WTC11 (cell line): ENCODE results near the gene EVI5L. TPM values are rescaled to one million over a fixed set of nuclear protein-coding genes. Genes with fewer than 3 reads are reported as not detected.

ENCODE experiments used
- ATAC-seq: fragments of 200-7000 bp; cut with Tn5 transposase; 2 replicates; pipeline ENCODE4 v1.10.0; 2021; ENCODE audit warnings: mild to moderate bottlenecking, moderate library complexity
- CTCF ChIA-PET: fragments of 300-600 bp; sonication (Branson Sonifier 250); formaldehyde crosslinking; loops from one replicate; lab custom pipeline; 2021; ENCODE audit warnings: antibody characterized with exemption; lab: Charles Lee
- POLR2A ChIA-PET: fragments of 350-600 bp; sonication (Branson Sonifier 250); formaldehyde crosslinking; loops from one replicate; lab custom pipeline; 2021; ENCODE audit warnings: antibody characterized with exemption; lab: Charles Lee
- DNase-seq: peaks from one replicate; pipeline ENCODE4 v3.0.0; 2021; ENCODE audit warnings: low spot score
- H3K27ac Mint-ChIP-seq: 2 replicates; pipeline ENCODE4 v1.8.0; 2021; ENCODE audit warnings: mixed read lengths
- H3K27me3 Mint-ChIP-seq: 2 replicates; pipeline ENCODE4 v1.8.0; 2021; ENCODE audit warnings: low read depth, mild to moderate bottlenecking, moderate library complexity, mixed read lengths
- H3K36me3 Mint-ChIP-seq: 2 replicates; pipeline ENCODE4 v1.8.0; 2021; ENCODE audit warnings: mixed read lengths
- H3K4me1 Mint-ChIP-seq: 2 replicates; pipeline ENCODE4 v1.8.0; 2022; ENCODE audit warnings: mixed read lengths
- H3K4me3 Mint-ChIP-seq: 2 replicates; pipeline ENCODE4 v1.8.0; 2021; ENCODE audit warnings: mild to moderate bottlenecking, moderate library complexity, mixed read lengths
- H3K9me3 Mint-ChIP-seq: 2 replicates; pipeline ENCODE4 v1.8.0; 2021; ENCODE audit warnings: mixed read lengths
- CREM ChIP-seq: sonication (generic); formaldehyde crosslinking; IDR thresholded peaks from 2 replicates; pipeline ENCODE4 v1.8.1; 2022; ENCODE audit warnings: mild to moderate bottlenecking, missing genetic modification reagents, moderate library complexity
- CTCF ChIP-seq: fragments of 200-600 bp; IDR thresholded peaks from 2 replicates; pipeline ENCODE4 v1.8.0; 2022; ENCODE audit warnings: antibody characterized with exemption
- ETV6 ChIP-seq: sonication (generic); formaldehyde crosslinking; IDR thresholded peaks from 2 replicates; pipeline ENCODE4 v1.8.1; 2022; ENCODE audit warnings: mild to moderate bottlenecking, missing genetic modification reagents
- GABPB1 ChIP-seq: sonication (generic); formaldehyde crosslinking; IDR thresholded peaks from 2 replicates; pipeline ENCODE4 v1.8.1; 2023; ENCODE audit warnings: mild to moderate bottlenecking, missing genetic modification reagents
- GRHL2 ChIP-seq: fragments of 250-450 bp; sonication (Bioruptor Pico); IDR thresholded peaks from 2 replicates; pipeline ENCODE4 v1.8.0; 2022; ENCODE audit warnings: mild to moderate bottlenecking, moderate library complexity; ENCODE audit not compliant: insufficient replicate concordance, severe bottlenecking
- GTF2I ChIP-seq: fragments of 250-450 bp; sonication (Bioruptor Pico); conservative IDR thresholded peaks from 2 replicates; pipeline ENCODE4 v1.4.0; 2021; ENCODE audit warnings: mild to moderate bottlenecking
- HMGA2 ChIP-seq: fragments of 250-450 bp; sonication (Bioruptor Pico); IDR thresholded peaks from 2 replicates; pipeline ENCODE4 v1.4.0; 2021; ENCODE audit warnings: mild to moderate bottlenecking, moderate library complexity
- MLX ChIP-seq: sonication (generic); formaldehyde crosslinking; IDR thresholded peaks from 2 replicates; pipeline ENCODE4 v1.8.1; 2023; ENCODE audit warnings: mild to moderate bottlenecking, missing genetic modification reagents, moderate library complexity
- MXD4 ChIP-seq: fragments of 250-450 bp; sonication (Bioruptor Pico); IDR thresholded peaks from 2 replicates; pipeline ENCODE4 v1.8.0; 2021; ENCODE audit warnings: mild to moderate bottlenecking, moderate library complexity, borderline replicate concordance
- OVOL2 ChIP-seq: fragments of 250-450 bp; sonication (Bioruptor Pico); IDR thresholded peaks from 2 replicates; pipeline ENCODE4 v1.9.0; 2021; ENCODE audit warnings: mild to moderate bottlenecking, borderline replicate concordance
- PRDM15 ChIP-seq: sonication (generic); formaldehyde crosslinking; IDR thresholded peaks from 2 replicates; pipeline ENCODE4 v1.8.0; 2022; ENCODE audit warnings: missing genetic modification reagents
- PREB ChIP-seq: sonication (generic); formaldehyde crosslinking; IDR thresholded peaks from 2 replicates; pipeline ENCODE4 v1.8.1; 2022; ENCODE audit warnings: mild to moderate bottlenecking, missing genetic modification reagents, moderate library complexity, borderline replicate concordance
- ZNF232 ChIP-seq: sonication (generic); formaldehyde crosslinking; IDR thresholded peaks from 2 replicates; pipeline ENCODE4 v1.8.0; 2022; ENCODE audit warnings: mild to moderate bottlenecking, missing genetic modification reagents
- ZNF425 ChIP-seq: fragments of 250-450 bp; sonication (Bioruptor Pico); conservative IDR thresholded peaks from 2 replicates; pipeline ENCODE4 v1.9.0; 2021; ENCODE audit warnings: mild to moderate bottlenecking
- ZNF532 ChIP-seq: fragments of 250-450 bp; sonication (Bioruptor Pico); IDR thresholded peaks from 2 replicates; pipeline ENCODE4 v1.9.0; 2021; ENCODE audit warnings: mild to moderate bottlenecking, borderline replicate concordance
- total RNA-seq: library from RNA; stranded (reverse); gene quantifications from 3 replicates; pipeline ENCODE4 v1.2.3, GENCODE V29; 2021
- TF ChIP-seq, protein P1 (sequence below): sonication (generic); formaldehyde crosslinking; IDR thresholded peaks from 2 replicates; pipeline ENCODE4 v1.8.0; 2022; ENCODE audit warnings: mild to moderate bottlenecking, missing genetic modification reagents
- TF ChIP-seq, protein P2 (sequence below): fragments of 250-450 bp; sonication (Bioruptor Pico); IDR thresholded peaks from 2 replicates; pipeline ENCODE4 v1.9.0; 2021; ENCODE audit warnings: moderate library complexity, mild to moderate bottlenecking, inconsistent platforms, borderline replicate concordance
- TF ChIP-seq, protein P3 (sequence below): sonication (generic); formaldehyde crosslinking; IDR thresholded peaks from 2 replicates; pipeline ENCODE4 v1.8.0; 2023; ENCODE audit warnings: mild to moderate bottlenecking, missing genetic modification reagents
- TF ChIP-seq, protein P4 (sequence below): fragments of 250-450 bp; sonication (Bioruptor Pico); IDR thresholded peaks from 2 replicates; pipeline ENCODE4 v1.9.0; 2021; ENCODE audit warnings: mild to moderate bottlenecking

The EVI5L gene
- total RNA-seq, 1 experiment from 2014 or later, result 10.5 TPM

DNA sequence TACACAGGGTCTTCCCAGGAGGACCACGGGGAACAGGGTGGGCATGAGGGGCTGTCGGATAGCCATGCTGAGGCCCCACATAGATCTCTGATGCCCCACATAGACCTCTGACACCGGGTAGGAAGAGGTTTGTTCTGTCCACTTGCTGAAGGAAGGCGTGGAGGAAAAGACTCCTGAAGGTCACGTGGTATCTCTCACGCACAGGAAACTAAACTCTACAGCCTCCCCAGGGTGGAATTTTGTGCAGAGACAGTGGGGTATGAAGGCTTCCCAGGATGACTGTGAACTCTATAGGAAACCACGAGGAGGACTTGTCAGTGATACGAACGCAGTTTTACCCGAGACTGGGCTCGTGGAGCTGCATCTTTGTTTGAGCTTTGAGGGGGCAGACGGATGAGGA lies 2.8 kb downstream of the EVI5L start:
- CTCF ChIA-PET, result interaction anchor here (1.2 kb wide), 2 partner anchors 46 to 265 kb away, joined by 4 read pairs; no protein-coding TSS in a partner anchor
- Mint-ChIP-seq H3K27me3 (peaks cover 36% of the 10 kb centered on the region), H3K36me3 (no peaks in the 10 kb centered on the region), H3K4me3 (no peak overlapping the region), H3K27ac (no peak overlapping the region), H3K9me3 (no peaks in the 10 kb centered on the region), H3K4me1 (peaks cover 14% of the 10 kb centered on the region)
- DNase-seq (no peak), ATAC-seq (no peak)
- POLR2A ChIA-PET, result interaction anchor here (1.2 kb wide), 1 partner anchor 29 kb away, joined by 3 read pairs; no protein-coding TSS in a partner anchor
- TF ChIP-seq PRDM15 (CRISPR knock-in tag) (no peak), OVOL2 (CRISPR knock-in tag) (no peak), GRHL2 (CRISPR knock-in tag) (no peak), MXD4 (CRISPR knock-in tag) (no peak), CREM (CRISPR knock-in tag) (no peak), HMGA2 (no peak), CTCF (no peak), MLX (CRISPR knock-in tag) (no peak), ZNF532 (CRISPR knock-in tag) (no peak), GTF2I (CRISPR knock-in tag) (no peak), GABPB1 (CRISPR knock-in tag) (no peak), PREB (CRISPR knock-in tag) (no peak), ETV6 (CRISPR knock-in tag) (no peak), ZNF425 (CRISPR knock-in tag) (no peak), ZNF232 (no peak)
- TF ChIP-seq, protein P1, sequence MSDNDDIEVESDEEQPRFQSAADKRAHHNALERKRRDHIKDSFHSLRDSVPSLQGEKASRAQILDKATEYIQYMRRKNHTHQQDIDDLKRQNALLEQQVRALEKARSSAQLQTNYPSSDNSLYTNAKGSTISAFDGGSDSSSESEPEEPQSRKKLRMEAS, result no peak
- TF ChIP-seq, protein P2, sequence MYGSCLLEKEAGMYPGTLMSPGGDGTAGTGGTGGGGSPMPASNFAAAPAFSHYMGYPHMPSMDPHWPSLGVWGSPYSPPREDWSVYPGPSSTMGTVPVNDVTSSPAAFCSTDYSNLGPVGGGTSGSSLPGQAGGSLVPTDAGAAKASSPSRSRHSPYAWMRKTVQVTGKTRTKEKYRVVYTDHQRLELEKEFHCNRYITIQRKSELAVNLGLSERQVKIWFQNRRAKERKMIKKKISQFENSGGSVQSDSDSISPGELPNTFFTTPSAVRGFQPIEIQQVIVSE (CRISPR knock-in tag), result no peak
- TF ChIP-seq, protein P3, sequence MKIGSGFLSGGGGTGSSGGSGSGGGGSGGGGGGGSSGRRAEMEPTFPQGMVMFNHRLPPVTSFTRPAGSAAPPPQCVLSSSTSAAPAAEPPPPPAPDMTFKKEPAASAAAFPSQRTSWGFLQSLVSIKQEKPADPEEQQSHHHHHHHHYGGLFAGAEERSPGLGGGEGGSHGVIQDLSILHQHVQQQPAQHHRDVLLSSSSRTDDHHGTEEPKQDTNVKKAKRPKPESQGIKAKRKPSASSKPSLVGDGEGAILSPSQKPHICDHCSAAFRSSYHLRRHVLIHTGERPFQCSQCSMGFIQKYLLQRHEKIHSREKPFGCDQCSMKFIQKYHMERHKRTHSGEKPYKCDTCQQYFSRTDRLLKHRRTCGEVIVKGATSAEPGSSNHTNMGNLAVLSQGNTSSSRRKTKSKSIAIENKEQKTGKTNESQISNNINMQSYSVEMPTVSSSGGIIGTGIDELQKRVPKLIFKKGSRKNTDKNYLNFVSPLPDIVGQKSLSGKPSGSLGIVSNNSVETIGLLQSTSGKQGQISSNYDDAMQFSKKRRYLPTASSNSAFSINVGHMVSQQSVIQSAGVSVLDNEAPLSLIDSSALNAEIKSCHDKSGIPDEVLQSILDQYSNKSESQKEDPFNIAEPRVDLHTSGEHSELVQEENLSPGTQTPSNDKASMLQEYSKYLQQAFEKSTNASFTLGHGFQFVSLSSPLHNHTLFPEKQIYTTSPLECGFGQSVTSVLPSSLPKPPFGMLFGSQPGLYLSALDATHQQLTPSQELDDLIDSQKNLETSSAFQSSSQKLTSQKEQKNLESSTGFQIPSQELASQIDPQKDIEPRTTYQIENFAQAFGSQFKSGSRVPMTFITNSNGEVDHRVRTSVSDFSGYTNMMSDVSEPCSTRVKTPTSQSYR (CRISPR knock-in tag), result no peak
- TF ChIP-seq, protein P4, sequence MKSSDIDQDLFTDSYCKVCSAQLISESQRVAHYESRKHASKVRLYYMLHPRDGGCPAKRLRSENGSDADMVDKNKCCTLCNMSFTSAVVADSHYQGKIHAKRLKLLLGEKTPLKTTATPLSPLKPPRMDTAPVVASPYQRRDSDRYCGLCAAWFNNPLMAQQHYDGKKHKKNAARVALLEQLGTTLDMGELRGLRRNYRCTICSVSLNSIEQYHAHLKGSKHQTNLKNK, result no peak
